ENCODE data around the gene HSD3B1.

HSD3B1 gene
- long read RNA-seq, donor 1: 0 reads
- long read RNA-seq, donor 2: 0 reads
- long read RNA-seq, donor 3: 0 reads
- long read RNA-seq, donor 4: 0 reads
- long read RNA-seq, donor 5: 0 reads
- long read RNA-seq, donor 6: 0 reads
- long read RNA-seq, donor 7: 0 reads
- long read RNA-seq, donor 8: 0 reads

DNA sequence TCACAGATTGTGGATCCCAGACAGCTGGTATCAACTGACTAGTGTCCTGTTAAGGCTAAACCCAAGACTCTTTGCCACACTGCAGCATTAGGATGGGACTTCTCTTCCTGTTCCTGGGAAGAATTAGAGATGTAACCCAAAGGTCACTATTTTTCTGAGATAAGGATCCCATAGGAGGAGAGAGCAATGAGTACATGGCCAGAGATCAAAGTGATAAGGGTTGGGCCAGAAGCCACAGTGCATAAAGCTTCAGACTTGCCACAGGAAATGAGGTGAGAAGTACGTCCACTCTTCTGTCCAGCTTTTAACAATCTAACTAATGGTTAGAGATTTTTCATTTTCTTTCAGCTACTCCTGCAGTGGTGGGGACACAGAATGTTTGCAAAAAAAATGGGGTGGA lies at the start of gene HSD3B1:
HSD3B1 (plus strand) TSS at position 270 of the 400 bp plus-strand sequence. CDS start 267 bp downstream, outside the sequence.
- no peak for DNase-seq

DNA sequence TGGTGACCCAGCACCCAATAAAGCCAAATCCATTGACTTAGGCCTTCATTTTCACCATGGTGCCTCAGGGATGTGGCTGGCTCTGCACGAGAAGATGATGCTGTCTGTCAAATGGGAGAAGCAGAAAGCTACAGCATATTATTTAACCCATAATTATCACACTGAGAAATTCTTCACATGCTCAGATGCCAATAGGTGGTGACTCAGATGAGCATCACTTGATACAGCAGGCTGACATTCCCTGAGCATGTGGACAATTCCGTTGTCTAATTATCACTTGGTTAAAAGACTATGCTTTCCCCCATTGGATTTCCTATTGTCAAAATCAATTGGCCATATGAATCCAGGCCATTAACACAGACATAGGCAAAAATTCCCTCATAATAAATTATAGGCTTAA lies 44.0 kb upstream of the HSD3B1 start:
- no peak for DNase-seq

GRCh38 chr1:119463569-119463968 lies 43.4 kb upstream of the HSD3B1 start:
- no peak for DNase-seq

GRCh38 chr1:119466445-119466844 lies 40.6 kb upstream of the HSD3B1 start:
- DNase-seq: no peak

DNA sequence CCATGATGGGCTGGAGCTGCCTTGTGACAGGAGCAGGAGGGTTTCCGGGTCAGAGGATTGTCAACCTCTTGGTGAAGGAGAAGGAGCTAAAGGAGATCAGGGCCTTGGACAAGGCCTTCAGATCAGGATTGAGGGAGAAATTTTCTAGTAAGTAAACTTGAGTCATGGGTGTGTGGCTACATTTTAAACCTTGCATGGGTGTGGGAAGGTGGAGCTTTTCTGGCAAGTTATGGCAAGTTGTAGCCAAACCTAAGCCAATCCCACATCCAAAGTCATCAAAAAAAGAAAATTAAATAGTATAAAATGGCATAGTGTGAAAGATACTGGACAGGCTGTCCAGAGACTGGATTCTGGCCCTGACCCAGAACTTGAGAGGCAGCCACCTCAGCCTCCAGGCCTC lies 39.8 kb upstream of the HSD3B1 start:
- DNase-seq: no peak

DNA sequence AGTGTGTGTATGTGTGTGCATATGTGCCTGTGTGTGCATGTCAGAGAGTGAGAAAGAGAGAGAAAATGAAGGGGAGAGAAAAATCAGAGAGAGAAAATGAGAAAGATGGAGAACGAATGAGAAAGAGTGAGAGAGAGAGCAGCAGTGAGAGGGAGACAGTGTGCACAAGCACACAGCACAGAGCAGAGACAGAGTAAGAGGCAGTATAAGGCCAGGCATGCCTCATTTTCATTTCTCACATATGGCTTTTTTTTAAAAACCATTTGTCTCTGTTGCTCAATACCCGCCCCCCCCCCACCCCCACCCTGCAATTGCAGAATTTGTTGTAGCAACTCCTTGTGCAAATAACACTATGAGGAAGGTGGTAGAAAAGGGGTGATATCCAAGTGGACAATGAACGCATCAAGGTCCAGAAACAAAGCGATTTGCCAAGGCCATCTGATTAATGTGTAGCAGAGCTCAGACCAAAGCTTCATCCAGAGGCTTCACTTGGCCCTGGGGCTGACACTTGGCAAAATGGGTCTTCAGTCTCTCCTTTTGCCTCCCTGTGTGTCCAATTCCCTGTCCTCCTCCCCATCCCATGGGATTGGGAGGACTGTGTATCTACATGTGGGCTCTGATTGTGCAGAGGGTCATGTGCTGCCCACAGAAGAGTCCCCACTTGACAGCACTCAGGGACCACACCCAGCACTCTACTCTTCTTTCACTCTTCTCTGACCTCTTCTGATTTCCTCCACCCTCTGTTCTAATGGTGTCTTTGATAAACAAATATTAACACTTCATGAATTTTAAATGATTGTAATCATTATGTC lies 38.9 kb upstream of the HSD3B1 start:
- DNase-seq: no peak

DNA sequence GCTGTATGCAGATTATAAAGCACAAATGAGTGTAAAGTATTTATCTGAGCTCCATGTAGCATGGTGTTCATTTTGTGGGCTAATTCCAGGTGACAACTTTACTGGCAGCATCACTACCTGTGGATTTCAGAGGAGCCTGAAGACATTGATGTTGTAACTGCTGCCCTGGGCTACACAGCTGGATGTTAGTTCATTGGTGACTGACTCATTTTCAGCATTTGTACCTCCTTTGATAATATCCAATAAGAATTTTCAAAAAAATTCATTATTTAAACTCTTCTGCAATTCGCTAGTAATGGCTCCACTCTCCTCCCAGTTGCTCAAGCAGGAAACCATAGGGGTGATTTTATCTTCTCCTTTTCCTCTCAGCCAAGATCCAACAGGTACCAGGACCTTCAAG lies 37.3 kb upstream of the HSD3B1 start:
- DNase-seq: no peak

DNA sequence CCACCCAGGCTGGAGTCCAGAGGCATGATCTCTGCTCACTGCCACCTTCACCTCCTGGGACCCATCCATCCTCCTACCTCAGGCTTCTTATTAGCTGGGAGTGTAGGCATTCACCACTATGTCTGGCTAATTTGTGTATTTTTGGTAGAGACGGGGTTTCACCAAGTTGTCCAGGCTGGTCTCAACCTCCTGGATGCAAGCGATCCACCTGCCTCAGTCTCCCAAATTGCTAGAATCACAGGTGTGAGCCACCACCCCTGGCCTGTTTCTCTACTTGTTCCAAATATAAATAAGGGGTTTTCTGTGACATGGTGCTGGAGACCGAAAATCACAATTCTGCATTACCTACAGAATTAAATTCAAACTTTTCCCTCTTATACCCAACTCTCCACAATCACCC lies 36.6 kb upstream of the HSD3B1 start:
- no peak for DNase-seq

- DNase-seq: no peak
These were observed 36.1 kb upstream of the HSD3B1 start for GRCh38 chr1:119470958-119471357.

DNA sequence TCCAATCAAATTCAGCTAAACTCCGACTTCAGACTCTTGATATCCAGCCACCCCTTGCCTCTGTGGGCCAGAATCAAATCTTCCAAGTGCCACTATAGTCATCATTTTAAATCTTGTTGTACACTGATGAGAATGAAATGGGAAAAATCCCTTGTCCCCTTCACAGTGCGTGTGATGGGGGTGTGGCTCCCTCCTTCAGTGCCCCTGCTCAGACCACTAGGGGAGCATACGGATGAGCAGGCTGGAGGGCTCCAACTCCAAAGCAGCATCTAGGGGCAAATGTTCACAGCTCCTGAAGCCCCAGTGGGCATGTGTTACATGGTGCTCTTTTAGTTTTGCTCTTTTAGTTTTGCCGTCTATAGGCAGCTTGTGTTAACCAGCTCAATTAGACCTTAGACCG lies 35.4 kb upstream of the HSD3B1 start:
- DNase-seq: no peak

- DNase-seq: no peak
These were observed 34.8 kb upstream of the HSD3B1 start for GRCh38 chr1:119472080-119472818.

GRCh38 chr1:119472819-119473175 lies 34.2 kb upstream of the HSD3B1 start:
- DNase-seq: no peak

- DNase-seq: peak; percentile 20
These were observed 31.1 kb upstream of the HSD3B1 start for GRCh38 chr1:119475866-119476439.

DNA sequence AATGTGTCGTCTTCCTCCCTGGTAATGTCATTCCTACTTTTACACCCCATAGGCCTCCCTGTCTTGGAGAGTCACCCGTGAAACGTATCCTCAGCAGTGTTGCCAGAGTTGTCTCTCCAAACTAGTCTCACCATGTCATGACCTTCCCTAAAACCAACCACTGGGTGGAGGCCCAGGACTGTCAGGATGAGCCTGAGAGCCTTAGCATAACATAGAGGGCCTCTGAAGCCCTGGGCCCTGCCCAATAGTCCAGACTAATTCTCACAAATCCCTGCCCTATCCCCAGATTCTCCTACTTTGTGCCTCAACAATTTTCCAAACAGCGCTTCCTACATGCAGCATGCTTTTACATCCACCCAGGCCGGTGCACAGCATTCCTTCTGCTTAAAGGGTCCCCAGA lies 29.3 kb upstream of the HSD3B1 start:
- DNase-seq: no peak

DNA sequence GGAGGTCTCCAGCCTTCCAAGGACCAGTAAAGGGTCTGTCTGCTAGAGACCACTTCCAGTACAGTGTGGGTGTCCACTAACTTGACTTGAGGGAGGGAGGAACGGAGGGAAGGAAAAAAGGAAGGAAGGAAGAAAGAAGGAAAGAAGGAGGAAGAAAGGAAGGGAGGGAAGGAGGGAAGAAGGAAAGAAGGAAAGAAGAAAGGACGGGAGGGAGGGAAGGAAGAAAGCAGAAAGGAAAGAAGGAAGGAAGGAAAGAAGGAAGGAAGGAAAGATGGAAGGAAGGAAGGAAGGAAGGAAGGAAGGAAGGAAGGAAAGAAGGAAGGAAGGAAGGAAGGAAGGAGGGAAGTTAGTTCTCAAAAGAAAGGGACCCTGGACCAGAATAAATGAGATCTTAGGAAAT lies 26.8 kb upstream of the HSD3B1 start:
- no peak for DNase-seq

DNA sequence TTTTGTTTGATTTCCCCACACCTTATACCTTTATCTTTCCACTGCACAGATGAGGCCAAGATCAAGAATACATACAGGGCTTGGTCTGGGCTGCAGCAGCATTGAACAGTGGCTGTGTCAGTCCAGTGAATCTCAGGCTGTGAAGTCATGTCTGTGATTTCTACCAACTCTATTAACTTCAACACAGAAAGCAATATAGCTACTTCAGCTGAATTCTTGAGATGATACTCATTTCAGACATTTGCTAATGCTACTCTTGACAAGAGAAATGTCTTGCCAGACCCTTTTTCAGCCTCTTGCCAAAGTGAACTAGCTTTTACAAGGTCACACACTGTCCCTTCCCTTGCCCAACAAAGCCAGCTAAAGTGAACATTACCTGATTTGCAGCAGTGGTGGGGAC lies 25.1 kb upstream of the HSD3B1 start:
- no peak for DNase-seq

DNA sequence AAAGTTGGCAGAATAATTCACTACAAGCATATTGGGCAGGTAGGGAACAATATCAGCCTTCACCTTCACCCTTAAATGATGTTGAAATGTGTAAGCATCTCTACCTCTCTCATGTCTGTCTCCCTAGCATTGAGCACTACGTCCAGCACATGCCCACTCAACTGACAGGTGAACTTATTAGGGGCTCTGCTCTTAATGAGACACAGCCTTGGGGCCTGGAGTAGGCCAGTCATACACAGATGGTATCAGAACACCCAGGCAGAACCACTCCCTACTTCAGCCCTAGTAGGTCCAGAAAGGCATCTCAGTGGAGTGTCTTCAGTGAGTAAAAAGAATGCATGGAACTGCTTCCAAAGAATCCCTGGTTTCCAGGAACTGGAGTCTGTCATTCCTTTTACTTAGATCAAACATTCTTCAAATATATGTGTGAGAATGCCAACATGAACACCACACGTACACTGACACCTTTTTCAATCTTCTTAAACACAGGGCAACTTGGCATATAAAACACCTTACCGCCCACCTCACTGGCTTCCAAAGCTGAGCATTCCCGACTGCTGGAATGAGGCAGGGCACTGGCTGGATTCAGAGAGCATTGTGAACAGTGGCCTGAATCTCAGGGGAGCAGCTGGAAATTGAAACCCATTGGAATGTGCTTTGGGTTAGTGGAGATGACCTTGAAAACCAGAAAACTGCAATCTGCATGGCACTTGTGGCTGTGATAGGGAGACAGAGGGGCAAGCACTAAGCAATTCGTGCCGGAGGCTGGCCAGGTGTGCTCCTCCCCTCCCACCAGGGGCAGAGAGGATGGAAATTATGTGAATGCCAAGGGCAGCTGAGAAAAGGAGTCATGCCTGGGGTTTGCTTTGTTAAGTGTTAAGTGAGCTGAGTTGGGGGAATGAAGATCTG lies 24.2 kb upstream of the HSD3B1 start:
- no peak for DNase-seq

- no peak for DNase-seq
These were observed 23.4 kb upstream of the HSD3B1 start for GRCh38 chr1:119483441-119484200.

GRCh38 chr1:119485201-119485600 lies 21.8 kb upstream of the HSD3B1 start:
- DNase-seq: no peak

DNA sequence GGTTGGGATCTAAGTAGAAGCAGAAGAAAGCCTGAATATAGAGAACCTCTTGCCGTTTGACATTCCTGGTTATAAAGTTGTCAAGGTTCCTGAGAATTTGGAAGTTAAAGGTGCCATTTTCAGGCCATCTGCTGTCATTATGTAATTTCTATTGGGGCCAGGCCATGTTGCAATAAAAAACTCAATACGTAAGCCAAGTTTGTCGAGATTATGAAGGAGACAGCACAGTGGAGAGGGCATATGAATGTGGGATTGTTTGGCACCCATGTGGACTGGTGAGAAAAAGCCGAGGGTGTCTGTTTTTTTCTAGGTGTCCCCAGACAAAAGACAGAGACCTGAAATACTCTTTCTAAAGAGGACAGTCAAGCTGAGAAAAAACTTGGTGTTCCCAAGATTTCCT lies 18.8 kb upstream of the HSD3B1 start:
- no peak for DNase-seq

- DNase-seq: no peak
These were observed 17.8 kb upstream of the HSD3B1 start for GRCh38 chr1:119489201-119489600.
